NCI-H748 (cell line): ENCODE results near the gene ULK4.
"Not testable (repeated sequence)": the region's sequence is repeated elsewhere in the genome, so short reads cannot be mapped to it uniquely, and the experiment has no call there.

Experiments
- DNase-seq: peaks from one replicate; lab custom pipeline; 2025; ENCODE audit not compliant: unreplicated experiment; lab: John Stamatoyannopoulos, UW

ULK4 gene

GRCh38 chr3:41651718-41652117, 310.2 kb downstream of the ULK4 start:
- no peak for DNase-seq

- DNase-seq = no peak
These were observed 311.5 kb downstream of the ULK4 start for GRCh38 chr3:41650406-41650805.

GRCh38 chr3:41649129-41649739, 312.7 kb downstream of the ULK4 start:
- no peak for DNase-seq

GRCh38 chr3:41647730-41648129, 314.2 kb downstream of the ULK4 start:
- DNase-seq = not testable (repeated sequence)

GRCh38 chr3:41640076-41640475, 321.8 kb downstream of the ULK4 start:
- no peak for DNase-seq

GRCh38 chr3:41638381-41638780, 323.5 kb downstream of the ULK4 start:
- no peak for DNase-seq

- DNase-seq = no peak
These were observed 329.2 kb downstream of the ULK4 start for GRCh38 chr3:41632700-41633099.

- DNase-seq = peak; percentile 21
These were observed 331.2 kb downstream of the ULK4 start for GRCh38 chr3:41630708-41631107.

- no peak for DNase-seq
These were observed 331.9 kb downstream of the ULK4 start for GRCh38 chr3:41629986-41630385.

- no peak for DNase-seq
These were observed 332.8 kb downstream of the ULK4 start for GRCh38 chr3:41629072-41629471.

GRCh38 chr3:41627477-41628087, 334.3 kb downstream of the ULK4 start:
- no peak for DNase-seq

GRCh38 chr3:41612853-41613252, 349.1 kb downstream of the ULK4 start:
- DNase-seq = no peak

GRCh38 chr3:41611008-41611407, 350.9 kb downstream of the ULK4 start:
- DNase-seq = no peak

GRCh38 chr3:41608347-41608746, 353.6 kb downstream of the ULK4 start:
- no peak for DNase-seq

GRCh38 chr3:41603807-41604206, 358.1 kb downstream of the ULK4 start:
- DNase-seq = no peak

- no peak for DNase-seq
These were observed 359.8 kb downstream of the ULK4 start for GRCh38 chr3:41602121-41602520.

- DNase-seq = no peak
These were observed 360.4 kb downstream of the ULK4 start for GRCh38 chr3:41601404-41601987.

- DNase-seq = no peak
These were observed 361.3 kb downstream of the ULK4 start for GRCh38 chr3:41600616-41601015.

GRCh38 chr3:41599127-41599484, 362.8 kb downstream of the ULK4 start:
- no peak for DNase-seq

- no peak for DNase-seq
These were observed 363.3 kb downstream of the ULK4 start for GRCh38 chr3:41598402-41599126.

GRCh38 chr3:41593774-41594173, 368.1 kb downstream of the ULK4 start:
- DNase-seq = no peak
